Measurements from ENCODE around the gene PDSS2.

GRCh38 chr6:107314531-107314939 lies 144.8 kb downstream of the PDSS2 start:
- TF ChIP-seq, protein P1, sequence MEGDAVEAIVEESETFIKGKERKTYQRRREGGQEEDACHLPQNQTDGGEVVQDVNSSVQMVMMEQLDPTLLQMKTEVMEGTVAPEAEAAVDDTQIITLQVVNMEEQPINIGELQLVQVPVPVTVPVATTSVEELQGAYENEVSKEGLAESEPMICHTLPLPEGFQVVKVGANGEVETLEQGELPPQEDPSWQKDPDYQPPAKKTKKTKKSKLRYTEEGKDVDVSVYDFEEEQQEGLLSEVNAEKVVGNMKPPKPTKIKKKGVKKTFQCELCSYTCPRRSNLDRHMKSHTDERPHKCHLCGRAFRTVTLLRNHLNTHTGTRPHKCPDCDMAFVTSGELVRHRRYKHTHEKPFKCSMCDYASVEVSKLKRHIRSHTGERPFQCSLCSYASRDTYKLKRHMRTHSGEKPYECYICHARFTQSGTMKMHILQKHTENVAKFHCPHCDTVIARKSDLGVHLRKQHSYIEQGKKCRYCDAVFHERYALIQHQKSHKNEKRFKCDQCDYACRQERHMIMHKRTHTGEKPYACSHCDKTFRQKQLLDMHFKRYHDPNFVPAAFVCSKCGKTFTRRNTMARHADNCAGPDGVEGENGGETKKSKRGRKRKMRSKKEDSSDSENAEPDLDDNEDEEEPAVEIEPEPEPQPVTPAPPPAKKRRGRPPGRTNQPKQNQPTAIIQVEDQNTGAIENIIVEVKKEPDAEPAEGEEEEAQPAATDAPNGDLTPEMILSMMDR (conservative IDR thresholded peaks at IDR 0.05; ENCODE audit: low read depth, low read length): no peak
- TF ChIP-seq EZH2 (IDR thresholded peaks at IDR 0.05; ENCODE audit: borderline replicate concordance, low read depth, low read length, poor library complexity, severe bottlenecking): no peak
